COLO829 (cell line): ENCODE data around the gene MB21D2.
"Not testable (repeated sequence)": the region's sequence is repeated elsewhere in the genome, so short reads cannot be mapped to it uniquely, and the experiment has no call there.

Experiments used
- DNase-seq: peaks from one replicate; pipeline ENCODE4 v3.0.0; 2012; ENCODE audit warnings: low spot score

MB21D2 gene

DNA sequence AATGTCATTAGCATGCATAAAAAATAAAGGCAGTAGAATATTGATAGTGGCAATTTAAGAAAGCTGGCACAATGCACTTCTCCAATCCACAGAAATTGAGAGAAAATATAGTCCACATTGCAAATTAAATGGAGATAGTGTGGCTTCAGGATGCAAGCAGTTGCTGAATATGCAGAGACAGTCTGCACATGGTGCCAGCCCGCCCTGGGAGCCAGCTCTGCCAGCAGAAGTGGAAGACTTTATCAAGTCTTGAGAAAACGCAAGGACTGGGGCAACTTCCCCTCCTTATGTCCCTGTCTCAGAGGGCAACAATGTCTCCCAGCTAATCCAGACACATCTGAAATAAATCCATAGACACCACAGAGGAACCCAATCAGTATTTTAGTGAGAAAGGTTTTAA is 57.2 kb downstream of the MB21D2 start:
- DNase-seq, result no peak

DNA sequence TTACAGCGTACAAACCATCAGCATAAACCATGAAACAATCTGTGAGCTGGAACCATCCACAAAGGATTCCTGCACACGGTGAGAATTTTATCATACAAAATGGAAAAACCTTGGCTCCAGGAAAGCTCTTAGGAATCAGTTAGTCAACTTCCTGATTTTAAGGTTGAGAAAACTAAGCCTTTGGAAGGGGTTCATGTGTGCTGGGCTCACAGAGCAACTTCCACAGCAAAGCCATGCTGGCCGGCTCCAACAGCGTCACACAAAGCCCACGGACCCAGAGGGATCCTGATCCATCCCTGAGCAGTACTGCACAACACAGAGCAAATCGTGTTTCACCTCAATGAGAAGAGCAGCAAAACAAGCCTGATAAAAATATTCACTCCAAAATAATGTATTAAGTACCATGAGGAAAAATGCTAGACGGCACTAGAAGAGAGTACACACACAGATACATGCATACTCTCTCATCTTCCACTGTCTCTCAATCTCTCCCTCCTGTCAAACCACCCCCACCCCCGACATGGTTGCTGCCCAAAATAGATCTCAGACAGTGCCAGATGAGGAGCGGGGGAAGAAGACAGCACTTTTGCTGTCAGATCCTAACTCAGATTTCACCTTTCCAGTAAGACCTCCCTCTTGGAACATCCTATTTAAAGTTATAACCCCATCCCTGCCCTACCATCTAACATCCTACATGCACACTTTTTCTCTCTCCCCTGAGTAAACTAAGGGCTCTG is 58.6 kb downstream of the MB21D2 start:
- no peak for DNase-seq

DNA sequence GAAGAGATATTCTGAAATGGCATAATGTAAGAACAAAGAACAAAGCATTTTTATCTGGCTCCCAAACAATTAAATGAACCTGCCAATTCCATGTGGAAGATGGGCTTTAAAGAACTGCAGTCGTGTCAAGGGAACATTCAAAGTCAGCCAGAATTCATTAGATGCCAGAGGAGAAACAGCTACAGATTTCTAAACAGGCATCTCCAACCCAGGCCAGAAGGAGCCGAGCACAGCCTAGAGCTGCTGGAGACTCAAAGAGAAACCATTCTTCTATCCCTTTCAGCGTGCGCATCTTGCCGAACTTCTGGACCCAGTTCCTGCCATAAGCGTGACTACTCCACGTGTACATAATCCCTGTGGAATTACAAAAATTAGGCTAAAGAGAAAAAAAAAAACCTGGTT is 60.4 kb downstream of the MB21D2 start:
- no peak for DNase-seq

- DNase-seq, result no peak
Measured at GRCh38 chr3:192855434-192855833, 62.2 kb downstream of the MB21D2 start.

DNA sequence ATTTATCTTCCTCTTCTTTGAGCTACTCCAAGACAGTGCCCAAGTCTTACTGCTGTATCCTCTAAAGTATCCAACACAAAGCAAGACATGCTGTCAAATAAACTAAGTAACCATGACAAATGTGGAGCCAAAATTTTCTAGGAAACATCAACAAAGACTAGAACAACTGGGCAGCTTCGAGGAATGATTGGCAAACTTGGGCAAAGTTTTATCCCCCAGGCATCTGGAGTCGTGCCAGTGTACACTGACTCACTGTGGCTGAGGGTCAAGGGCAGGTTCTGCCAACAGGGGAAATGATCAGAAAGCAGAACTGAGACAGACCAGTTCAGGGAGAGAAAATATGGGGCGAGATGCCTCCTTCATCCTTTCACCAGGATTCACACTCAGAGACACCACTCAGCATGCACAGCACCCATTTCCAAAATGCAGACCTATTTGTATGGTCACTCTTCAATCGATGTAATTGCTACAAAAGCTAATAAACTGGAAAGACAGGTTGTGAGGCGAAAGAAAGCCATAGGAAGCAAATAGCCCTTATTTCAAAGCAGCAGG is 65.8 kb downstream of the MB21D2 start:
- peak; percentile 63 for DNase-seq

DNA sequence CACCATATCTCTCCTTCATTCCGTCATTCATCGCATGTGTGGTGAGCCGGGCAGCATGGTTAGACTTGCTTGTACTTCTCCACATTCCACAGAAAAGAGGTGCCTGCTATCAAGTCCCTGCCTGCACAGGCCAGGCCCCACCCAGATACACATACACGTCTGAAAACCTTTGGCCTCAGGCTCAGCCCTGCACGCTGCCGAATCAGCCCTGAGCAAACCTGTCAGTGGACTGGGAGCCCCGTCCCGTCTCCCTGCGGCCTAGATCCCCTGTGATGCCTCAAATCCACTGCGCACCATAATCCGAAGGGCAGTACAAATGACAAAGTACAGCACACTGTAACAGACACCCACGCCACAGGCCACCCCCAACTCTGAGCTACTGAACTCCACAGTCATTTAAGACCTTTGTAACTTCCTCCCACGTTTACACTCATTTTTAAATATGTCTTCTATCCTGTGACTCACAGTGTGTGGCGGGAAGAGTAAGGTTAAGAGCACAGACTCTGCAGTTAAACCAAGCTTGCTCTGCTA is 67.1 kb downstream of the MB21D2 start:
- no peak for DNase-seq

- not testable (repeated sequence) for DNase-seq
Measured at GRCh38 chr3:192849821-192850220, 67.8 kb downstream of the MB21D2 start.

DNA sequence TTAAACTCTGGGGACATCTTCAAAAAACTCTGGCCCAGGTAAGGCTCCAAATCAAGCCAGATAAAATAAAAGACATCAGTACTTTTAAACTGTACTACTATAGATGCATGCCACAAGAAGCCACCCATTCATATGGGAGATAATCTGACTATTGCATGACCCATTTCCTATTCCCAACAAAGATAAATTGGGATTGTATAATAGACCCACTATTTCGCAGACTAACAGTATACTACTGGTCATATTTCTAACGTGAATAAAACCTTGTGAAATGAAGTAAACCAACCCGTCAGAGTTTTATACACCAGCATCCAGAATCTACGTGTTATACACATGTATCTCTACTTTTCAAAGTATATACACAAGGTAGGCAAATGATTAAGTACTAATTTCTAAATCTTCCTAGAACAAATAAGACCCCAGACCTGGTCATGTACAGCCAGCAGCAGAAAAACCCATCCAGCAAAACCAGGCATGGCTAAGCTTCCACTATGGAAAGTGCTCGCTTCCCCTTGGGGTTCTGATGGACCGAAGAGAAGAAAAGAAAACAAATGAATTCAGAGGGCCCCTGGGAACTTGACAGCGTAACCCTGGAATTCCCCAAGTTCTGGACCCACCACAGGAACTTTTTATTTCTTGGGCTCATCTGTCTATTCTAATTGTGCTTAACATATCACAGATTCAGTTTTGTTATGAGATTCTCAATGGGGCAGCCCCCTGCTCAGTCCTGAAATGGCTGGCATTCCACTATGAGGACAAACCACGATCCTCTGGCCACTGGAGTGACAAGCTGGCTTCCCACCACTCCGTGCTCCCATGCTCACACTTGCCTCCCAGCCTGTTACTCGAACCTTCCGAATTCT is 69.1 kb downstream of the MB21D2 start:
- DNase-seq, result no peak

DNA sequence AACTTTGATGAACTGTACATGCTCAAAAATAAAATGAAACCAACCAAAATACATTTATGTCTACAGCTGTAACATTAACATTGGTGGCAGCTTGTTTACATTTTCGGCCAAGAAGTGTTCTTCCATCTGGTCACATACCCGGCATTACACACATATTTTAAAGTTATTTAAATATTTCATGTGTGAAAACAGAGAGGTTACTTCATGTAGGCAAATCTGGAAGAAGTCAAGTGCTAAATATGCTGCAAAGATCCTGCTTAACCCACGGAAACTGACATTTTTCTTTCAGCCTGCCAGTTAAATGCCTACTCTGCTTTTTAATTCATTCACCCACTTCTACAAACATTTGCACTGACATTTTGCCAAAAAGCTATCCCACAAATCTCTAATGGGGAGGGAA is 69.7 kb downstream of the MB21D2 start:
- DNase-seq, result no peak

GRCh38 chr3:192845526-192845855 is 72.2 kb downstream of the MB21D2 start:
- no peak for DNase-seq

DNA sequence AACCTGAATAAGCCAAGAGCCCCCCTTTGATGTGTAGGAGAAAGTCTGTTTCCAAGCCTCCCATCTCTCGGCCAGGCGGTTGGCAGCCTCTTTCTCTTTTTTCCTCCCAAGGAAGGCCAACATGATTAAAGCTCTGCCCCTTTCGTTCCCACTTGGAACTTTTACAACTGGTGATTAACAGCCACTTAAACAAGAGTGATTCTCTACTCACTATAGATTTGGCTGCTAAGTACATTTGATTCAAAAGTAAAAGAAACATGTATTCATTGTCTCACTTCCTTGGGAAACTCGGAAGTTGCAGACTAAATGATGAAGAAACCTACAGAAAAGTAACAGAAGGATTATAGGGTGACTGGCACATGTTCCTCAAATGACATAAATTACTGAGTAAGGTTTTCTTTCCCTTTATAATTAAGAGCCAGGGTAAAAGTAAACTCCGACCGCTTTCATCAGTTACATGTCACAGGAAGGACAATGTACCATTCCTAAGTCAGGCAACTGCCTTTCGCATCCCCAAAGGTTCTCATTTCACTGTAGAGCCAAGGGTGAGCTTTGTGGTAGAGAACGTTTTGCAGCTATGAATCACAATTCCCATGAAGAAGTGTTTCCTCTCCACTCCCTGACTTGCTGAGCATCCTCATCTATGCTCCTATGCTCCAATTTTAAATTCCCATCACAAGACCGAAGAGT is 72.7 kb downstream of the MB21D2 start:
- DNase-seq, result no peak

DNA sequence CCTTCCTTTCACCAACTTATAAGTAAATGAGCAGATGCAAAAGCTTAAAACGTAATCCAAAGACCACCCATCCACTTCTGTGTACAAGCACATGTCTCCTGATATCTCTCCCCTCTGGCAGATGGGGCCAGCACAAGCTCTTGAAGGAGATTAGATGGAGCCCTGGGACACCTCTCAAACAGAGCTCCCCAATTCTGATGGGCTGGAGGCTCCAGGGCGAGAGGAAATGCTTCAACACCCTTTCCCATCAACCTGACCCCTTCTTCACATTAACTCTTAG is 73.2 kb downstream of the MB21D2 start:
- DNase-seq, result no peak

DNA sequence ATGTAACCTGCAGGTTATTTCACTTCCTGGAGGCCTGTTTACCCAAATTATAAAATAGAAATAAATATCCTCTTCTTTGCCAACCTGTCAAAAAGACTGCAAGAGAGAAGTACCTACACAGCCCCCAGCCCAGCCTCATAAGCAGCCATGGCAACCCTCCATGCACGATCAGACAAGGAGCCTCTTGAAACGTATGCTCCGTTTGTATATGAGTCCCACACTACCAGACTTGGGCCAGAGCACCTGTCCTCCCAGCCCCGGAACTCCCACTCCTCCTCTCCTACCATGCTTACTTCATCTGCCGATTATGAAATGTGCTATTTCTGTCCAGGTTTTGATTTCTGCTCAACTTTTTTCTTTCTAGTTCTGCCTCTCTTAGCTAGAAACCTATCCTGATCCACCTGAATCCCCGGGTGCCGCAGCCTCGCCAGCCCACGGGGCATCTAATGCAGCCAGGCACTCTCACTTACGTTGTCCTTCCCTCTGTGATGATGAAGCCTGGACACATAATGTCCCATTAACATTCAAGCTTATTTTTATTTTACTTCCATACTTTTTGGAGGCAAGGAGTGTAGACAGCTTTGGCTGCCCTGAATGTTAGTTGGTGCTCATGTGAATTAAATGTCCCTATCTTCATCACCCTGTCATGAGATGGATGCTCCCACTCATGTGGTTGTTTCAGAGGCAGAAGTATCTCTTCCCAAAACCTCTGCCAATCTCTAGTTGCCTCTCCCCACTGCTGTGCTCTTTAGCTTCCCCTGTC is 73.8 kb downstream of the MB21D2 start:
- no peak for DNase-seq

DNA sequence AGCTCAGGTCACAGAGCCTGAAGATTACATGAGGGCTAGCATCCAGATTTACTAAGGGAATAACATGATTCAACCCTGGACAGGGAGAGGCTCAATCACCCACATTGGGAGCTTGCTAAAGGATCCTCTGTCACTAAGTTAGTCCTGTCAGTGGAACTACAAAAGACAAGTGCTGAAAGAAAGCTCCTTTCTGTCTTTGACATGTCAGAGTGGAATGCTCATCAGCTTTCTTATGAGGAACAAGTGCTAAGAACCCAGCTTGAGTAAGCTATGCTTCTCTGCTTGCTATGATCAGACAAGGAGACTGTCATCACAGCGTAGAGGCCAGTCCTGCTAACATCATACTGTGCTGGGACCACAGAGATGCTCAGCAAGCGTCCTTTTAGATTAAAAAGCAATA is 74.5 kb downstream of the MB21D2 start:
- DNase-seq, result no peak

DNA sequence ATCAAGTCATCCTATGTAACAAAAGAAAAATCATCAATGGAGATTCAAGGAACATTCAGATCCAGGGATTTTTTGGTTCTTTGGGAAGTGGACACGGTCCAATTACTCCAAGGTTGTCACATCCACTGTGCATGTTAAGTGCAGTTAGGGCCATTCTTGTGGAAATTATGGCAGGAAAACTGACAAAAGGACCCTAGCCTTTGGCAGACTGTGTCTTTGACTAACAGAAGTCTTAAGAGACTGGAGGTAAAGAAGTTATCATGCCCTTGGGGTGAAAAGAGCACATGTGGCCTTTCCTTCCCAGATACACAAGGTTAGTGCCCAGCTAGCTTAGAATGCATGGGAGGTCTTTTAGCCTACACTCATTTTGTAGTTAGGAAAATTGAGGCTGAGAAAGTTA is 74.9 kb downstream of the MB21D2 start:
- DNase-seq, result no peak

DNA sequence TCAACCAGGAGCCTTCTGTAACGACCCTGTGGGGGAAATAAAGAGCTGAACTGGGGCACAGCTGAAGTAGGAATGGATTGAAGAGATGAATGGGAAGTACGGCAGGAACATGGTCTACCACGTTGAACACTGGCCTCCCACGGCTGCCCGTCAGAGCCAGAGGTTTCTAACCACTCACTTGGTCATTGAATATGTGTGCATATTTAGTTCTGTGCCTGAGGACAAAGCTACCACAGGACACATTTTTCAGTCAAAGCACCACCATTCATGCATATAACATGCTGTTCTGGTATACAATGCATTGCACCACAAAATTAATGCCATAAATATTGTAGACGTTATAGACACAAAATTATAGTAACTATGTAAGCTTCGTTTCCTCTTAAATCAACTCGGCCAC is 75.5 kb downstream of the MB21D2 start:
- no peak for DNase-seq

GRCh38 chr3:192841428-192841827 is 76.2 kb downstream of the MB21D2 start:
- no peak for DNase-seq

DNA sequence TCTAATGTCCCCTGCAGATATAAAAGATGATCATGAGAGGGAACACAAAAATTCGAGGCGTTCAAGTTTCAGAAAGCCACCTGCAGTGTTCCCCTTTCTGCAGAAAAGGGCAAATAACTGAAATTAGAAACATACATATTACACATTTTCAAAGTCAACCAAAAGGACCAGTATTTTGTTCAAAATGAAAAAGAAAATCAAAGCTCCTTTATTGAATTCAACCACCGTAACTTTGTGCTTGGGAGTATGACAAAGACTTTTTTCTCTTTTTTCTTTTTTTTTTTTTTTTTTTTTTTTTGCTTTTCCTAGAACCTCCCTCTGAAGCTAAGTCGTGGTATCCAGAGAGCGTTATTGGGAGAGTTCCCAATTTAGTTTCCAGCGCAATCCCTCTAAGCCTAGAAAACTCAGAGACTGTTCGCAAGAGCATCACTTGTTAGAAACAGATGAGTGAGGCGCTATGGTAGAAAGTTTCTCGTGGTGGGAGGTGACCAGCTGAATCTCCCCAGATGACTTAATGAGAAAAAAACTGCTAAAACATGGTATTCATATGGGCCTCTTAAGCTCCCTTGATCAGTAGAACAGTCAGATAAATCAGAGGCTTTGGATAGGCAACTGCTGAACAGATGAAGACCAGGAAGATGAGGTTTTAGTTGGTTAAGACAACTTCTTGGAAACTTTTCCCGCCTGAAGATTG is 77.4 kb downstream of the MB21D2 start:
- DNase-seq, result no peak

DNA sequence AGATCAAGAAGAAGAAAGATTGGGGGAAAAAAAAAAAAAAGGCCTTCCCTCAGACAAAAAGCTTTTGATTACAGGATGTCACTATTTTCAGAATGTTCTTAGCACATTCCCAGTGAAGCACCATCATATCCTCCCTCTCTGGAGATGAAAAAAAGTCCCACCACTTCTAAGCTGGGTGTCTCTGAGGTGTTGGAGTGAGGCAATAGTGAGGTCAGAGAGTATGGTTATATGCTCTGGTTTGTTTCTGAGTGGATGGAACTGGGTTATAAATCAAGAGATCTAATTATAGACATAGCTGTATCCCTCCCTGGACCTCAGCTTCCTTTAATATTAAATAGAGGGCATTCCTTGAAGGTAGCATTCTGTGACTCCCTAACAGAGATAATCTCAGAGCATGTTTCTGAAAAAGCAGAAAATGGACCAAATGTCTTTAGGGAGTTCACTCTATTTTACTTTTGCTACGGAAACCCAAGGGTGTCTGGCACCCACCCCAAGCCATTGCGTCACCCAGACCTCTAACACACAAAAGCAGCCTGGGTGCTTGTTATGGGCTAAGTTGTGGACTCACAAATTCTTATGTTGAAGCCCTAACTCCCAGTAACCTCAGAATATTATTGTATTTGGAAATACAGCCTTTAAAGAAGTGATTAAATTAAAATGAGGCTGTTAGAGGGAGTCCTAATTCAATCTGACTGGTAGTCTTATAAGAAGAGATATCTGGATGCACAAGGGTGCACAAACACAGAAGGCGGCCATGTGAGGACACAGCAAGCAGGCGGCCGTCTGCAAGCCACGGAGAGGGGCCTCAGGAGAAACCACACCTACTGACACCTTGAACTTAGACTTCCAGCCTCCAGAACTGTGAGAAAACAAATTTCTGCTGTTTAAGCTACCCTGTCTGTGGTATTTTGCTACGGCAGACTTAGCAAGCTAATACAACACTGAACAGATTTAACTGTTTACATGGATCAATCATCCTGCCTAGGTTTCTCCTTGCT is 81.5 kb downstream of the MB21D2 start:
- no peak for DNase-seq

DNA sequence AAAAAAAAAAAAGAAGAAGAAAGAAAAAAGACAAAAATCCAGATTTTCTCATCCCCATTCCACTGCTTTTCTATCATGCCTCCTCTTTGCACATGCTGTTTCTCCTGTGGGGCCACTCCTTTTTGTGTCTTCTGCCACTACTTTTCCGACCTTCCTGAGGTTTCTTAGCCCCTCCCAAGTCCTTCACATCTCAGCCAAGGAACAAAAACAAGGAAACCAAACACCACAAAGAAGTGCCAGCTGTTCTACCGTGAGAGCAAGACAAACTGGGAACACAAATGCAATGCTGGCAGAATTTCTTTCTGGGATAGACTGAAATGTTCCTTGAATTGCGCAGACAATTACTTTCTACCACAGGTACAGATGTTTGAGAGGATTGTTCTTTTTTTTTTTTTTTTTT is 83.2 kb downstream of the MB21D2 start:
- no peak for DNase-seq
